Loucy (cell line): Measurements from ENCODE around the gene SEC23B.

Experiments used
- H2AFZ ChIP-seq: fragments of 200-600 bp; sonication (generic); 2 replicates; pipeline ENCODE4 v1.6.0; 2016; ENCODE audit warnings: antibody characterized with exemption, mild to moderate bottlenecking, low read length, moderate library complexity
- H3F3A ChIP-seq: fragments of 200-600 bp; 2 replicates; pipeline ENCODE4 v1.6.0; 2016; ENCODE audit warnings: antibody characterized with exemption, low read depth, mild to moderate bottlenecking
- H3K27me3 ChIP-seq: fragments of 200-600 bp; sonication (generic); 2 replicates; pipeline ENCODE4 v1.6.1; 2014; ENCODE audit warnings: low read length, mild to moderate bottlenecking; ENCODE audit not compliant: insufficient read depth, poor library complexity, severe bottlenecking
- H3K36me3 ChIP-seq: fragments of 200-600 bp; sonication (generic); 2 replicates; pipeline ENCODE4 v1.6.1; 2016; ENCODE audit warnings: low read length; ENCODE audit not compliant: insufficient read depth
- H3K4me1 ChIP-seq: fragments of 200-600 bp; sonication (generic); 2 replicates; pipeline ENCODE4 v1.5.1; 2014; ENCODE audit warnings: low read length, mild to moderate bottlenecking; ENCODE audit not compliant: insufficient read depth, poor library complexity, severe bottlenecking
- H3K4me2 ChIP-seq: fragments of 200-600 bp; sonication (generic); 2 replicates; pipeline ENCODE4 v1.6.0; 2014; ENCODE audit warnings: antibody characterized with exemption, low read length, low read depth, mild to moderate bottlenecking; ENCODE audit not compliant: poor library complexity, severe bottlenecking
- H3K4me3 ChIP-seq: fragments of 200-600 bp; sonication (generic); 2 replicates; pipeline ENCODE4 v1.5.1; 2014; ENCODE audit warnings: low read length, mild to moderate bottlenecking, mixed read lengths; ENCODE audit not compliant: poor library complexity, severe bottlenecking
- H3K79me2 ChIP-seq: fragments of 200-600 bp; sonication (generic); 2 replicates; pipeline ENCODE4 v1.6.1; 2014; ENCODE audit warnings: low read length; ENCODE audit not compliant: insufficient read depth
- H3K9ac ChIP-seq: fragments of 200-600 bp; sonication (generic); 2 replicates; pipeline ENCODE4 v1.6.0; 2014; ENCODE audit warnings: mild to moderate bottlenecking, low read depth, low read length, moderate library complexity; ENCODE audit not compliant: poor library complexity, severe bottlenecking
- H3K9me2 ChIP-seq: fragments of 200-600 bp; sonication (generic); replicated peaks from 2 replicates; pipeline ENCODE4 v1.6.1; 2016; ENCODE audit warnings: low read depth, low read length, mixed read lengths
- H3K9me3 ChIP-seq: fragments of 200-600 bp; sonication (generic); 2 replicates; pipeline ENCODE4 v1.6.1; 2014; ENCODE audit warnings: mild to moderate bottlenecking, antibody characterized with exemption, low read length, low read depth; ENCODE audit not compliant: insufficient read depth
- H4K20me1 ChIP-seq: fragments of 200-600 bp; sonication (generic); 2 replicates; pipeline ENCODE4 v1.6.0; 2014; ENCODE audit warnings: antibody characterized with exemption, low read length, mild to moderate bottlenecking; ENCODE audit not compliant: insufficient read depth, poor library complexity, severe bottlenecking
- EZH2phosphoT487 ChIP-seq: fragments of 200-600 bp; IDR thresholded peaks from 2 replicates; pipeline ENCODE4 v1.6.1; 2018; ENCODE audit warnings: antibody characterized with exemption, mild to moderate bottlenecking, moderate library complexity, borderline replicate concordance
- TF ChIP-seq, protein P1 (sequence below): fragments of 200-600 bp; sonication (generic); conservative IDR thresholded peaks from 2 replicates; pipeline ENCODE4 v1.5.1; 2014; ENCODE audit warnings: mild to moderate bottlenecking, antibody characterized with exemption, low read length

Gene SEC23B

DNA sequence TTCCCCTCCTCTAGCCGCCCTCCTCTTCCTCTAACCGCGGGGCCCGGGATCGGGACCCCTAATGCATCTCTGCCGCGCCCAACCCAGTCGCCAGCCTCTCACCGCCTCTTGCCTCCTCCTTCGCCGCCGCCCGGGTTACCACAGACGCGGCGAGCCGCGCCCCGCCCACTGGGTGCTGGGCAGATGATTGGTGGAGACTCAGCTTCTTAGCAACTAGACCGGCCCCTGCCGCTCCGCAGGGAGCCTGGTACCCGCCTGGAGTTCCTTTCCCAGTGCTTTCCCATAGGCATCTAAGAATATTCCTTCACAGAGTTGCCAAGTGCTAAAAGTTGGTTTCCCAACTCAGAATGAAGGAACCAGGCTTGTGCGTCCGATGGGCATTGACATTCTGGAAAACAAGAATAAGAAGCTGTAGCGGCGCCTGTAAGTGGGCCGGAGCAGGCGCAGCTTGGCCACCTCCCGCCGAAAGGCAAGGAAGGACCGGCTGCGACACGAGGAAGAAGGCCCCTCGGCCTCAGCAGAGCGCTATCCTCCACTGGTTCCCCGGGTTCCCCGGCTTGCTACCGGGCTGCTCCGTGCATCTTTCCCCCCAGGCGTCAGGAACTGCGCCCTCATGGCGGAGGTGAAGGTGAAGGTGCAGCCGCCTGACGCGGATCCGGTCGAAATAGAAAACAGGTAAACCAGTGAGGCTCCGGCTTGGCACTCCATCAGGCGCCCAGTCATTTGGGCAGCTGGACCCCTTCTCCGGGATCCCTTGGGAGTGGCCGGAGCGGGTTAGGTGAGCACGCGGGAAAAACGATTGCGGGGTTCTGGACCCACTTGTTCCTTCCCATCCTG lies 40.6 kb upstream of the SEC23B start, which contains the start of the genes DZANK1 and POLR3F:
TSS of gene DZANK1 (minus strand) at position 137 of the 837 bp plus-strand sequence. CDS start 1,672 bp downstream, outside the sequence.
TSS of gene POLR3F (plus strand) at position 497 of the 837 bp plus-strand sequence. CDS start at position 614, 117 bp downstream.
- peak within 1 kb of the TSS; percentile 85 for H2AFZ ChIP-seq
- H3K4me2 ChIP-seq: peak within 1 kb of the TSS; percentile 84
- H3K9me2 ChIP-seq: no peaks in the 10 kb centered on the region
- peaks cover 21% of the 10 kb centered on the region for H3K79me2 ChIP-seq
- peak within 1 kb of the TSS; percentile 94 for H3K4me3 ChIP-seq
- H3K27me3 ChIP-seq: no peaks in the 10 kb centered on the region
- no peaks in the 10 kb centered on the region for H3K9me3 ChIP-seq
- TF ChIP-seq EZH2phosphoT487: no peak
- TF ChIP-seq, protein P1, sequence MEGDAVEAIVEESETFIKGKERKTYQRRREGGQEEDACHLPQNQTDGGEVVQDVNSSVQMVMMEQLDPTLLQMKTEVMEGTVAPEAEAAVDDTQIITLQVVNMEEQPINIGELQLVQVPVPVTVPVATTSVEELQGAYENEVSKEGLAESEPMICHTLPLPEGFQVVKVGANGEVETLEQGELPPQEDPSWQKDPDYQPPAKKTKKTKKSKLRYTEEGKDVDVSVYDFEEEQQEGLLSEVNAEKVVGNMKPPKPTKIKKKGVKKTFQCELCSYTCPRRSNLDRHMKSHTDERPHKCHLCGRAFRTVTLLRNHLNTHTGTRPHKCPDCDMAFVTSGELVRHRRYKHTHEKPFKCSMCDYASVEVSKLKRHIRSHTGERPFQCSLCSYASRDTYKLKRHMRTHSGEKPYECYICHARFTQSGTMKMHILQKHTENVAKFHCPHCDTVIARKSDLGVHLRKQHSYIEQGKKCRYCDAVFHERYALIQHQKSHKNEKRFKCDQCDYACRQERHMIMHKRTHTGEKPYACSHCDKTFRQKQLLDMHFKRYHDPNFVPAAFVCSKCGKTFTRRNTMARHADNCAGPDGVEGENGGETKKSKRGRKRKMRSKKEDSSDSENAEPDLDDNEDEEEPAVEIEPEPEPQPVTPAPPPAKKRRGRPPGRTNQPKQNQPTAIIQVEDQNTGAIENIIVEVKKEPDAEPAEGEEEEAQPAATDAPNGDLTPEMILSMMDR: no peak
- no peaks in the 10 kb centered on the region for H3K36me3 ChIP-seq
- H3K9ac ChIP-seq: peak within 1 kb of the TSS; percentile 85
- peaks cover 3% of the 10 kb centered on the region for H4K20me1 ChIP-seq
- no peaks in the 10 kb centered on the region for H3F3A ChIP-seq
- H3K4me1 ChIP-seq: peaks cover 10% of the 10 kb centered on the region

DNA sequence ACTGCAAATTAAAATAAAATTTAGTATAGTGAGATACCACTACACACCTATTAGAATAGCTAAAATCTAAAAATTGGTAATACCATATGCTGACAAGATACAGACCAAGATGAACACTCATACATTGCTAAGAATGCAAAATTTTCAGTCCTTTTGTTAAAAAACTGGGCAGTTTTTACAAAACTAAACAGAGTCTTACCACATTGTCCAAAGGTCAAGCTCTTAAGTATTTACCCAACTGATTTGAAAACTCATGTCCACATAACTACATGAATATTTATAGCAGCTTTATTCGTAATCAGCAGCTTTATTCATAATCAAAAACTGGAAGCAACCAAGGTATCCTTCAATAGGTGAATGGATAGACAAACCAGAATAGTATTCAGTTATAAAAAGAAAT lies 30.5 kb upstream of the SEC23B start:
- no peaks in the 10 kb centered on the region for H3K9me3 ChIP-seq
- no peak overlapping the region for H3K4me3 ChIP-seq
- no peaks in the 10 kb centered on the region for H4K20me1 ChIP-seq
- no peak overlapping the region for H2AFZ ChIP-seq
- no peak overlapping the region for H3K9ac ChIP-seq
- no peaks in the 10 kb centered on the region for H3K4me1 ChIP-seq
- no peak for TF ChIP-seq EZH2phosphoT487
- H3K4me2 ChIP-seq: no peak overlapping the region
- no peaks in the 10 kb centered on the region for H3K9me2 ChIP-seq
- no peaks in the 10 kb centered on the region for H3F3A ChIP-seq
- H3K27me3 ChIP-seq: no peaks in the 10 kb centered on the region
- H3K79me2 ChIP-seq: no peaks in the 10 kb centered on the region
- peaks cover 28% of the 10 kb centered on the region; the same call in 1 of the 2 replicates for H3K36me3 ChIP-seq

DNA sequence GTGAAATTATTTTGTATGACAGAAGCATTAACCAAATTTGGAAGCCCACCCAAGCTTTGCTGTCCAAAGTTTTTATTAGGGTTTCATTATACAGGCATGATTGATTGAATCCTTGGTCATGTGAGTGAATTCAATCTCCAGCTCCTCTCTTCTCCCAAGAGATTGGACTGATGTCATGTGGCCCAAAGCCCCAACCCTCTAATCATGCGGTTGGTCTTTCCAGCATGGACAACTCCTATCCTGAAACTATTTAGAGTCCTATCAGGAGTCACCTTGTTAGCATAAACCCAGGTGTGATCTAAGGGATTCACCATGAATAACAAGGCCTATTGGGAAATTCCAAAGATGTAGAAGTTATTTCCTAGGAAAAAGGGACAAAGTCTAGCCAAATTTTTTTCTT lies 29.9 kb upstream of the SEC23B start:
- Histone ChIP-seq H4K20me1 (no peaks in the 10 kb centered on the region), H3K36me3 (peaks cover 34% of the 10 kb centered on the region; the same call in 1 of the 2 replicates)
- no peak for TF ChIP-seq EZH2phosphoT487

DNA sequence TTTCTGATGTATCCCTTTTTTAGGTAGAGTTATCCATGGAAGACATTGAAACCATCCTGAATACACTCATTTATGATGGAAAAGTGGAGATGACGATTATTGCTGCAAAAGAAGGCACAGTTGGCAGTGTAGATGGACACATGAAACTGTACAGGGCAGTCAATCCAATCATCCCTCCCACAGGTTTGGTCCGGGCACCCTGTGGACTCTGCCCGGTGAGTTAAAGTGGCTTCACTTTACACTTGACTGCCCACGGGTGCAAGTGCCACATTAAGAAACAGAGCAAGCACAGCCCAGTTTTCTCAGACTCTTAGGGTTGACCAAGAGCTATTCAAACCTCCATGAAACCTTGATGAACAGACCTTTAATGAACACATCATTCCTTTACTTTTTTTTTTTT lies 26.1 kb upstream of the SEC23B start:
- Histone ChIP-seq H3K27me3 (no peaks in the 10 kb centered on the region), H3K36me3 (peaks cover 40% of the 10 kb centered on the region; the same call in 1 of the 2 replicates), H3K4me3 (no peak overlapping the region), H2AFZ (no peak overlapping the region), H3K9me3 (no peaks in the 10 kb centered on the region), H4K20me1 (no peaks in the 10 kb centered on the region), H3K4me2 (no peak overlapping the region), H3K9me2 (no peaks in the 10 kb centered on the region), H3F3A (no peaks in the 10 kb centered on the region), H3K4me1 (no peaks in the 10 kb centered on the region), H3K9ac (no peak overlapping the region), H3K79me2 (no peaks in the 10 kb centered on the region)
- TF ChIP-seq, protein P1: no peak
- no peak for TF ChIP-seq EZH2phosphoT487

More for the DNA sequence above, 29.9 kb upstream of the SEC23B start:
- Histone ChIP-seq H3K9me2 (no peaks in the 10 kb centered on the region), H3F3A (no peaks in the 10 kb centered on the region), H3K79me2 (no peaks in the 10 kb centered on the region), H3K9ac (no peak overlapping the region), H3K4me2 (no peak overlapping the region), H3K9me3 (no peaks in the 10 kb centered on the region), H3K4me3 (no peak overlapping the region), H2AFZ (no peak overlapping the region), H3K27me3 (no peaks in the 10 kb centered on the region), H3K4me1 (no peaks in the 10 kb centered on the region)
